GM23338 (cell line): ENCODE results near the gene CFAP65. TPM values are rescaled to one million over a fixed set of nuclear protein-coding genes. Genes with fewer than 3 reads are reported as not detected.

Experiments used
- ATAC-seq: fragments of 200-7000 bp; cut with Tn5 transposase; 3 replicates; pipeline ENCODE4 v1.9.1; 2020
- DNase-seq: peaks from one replicate; pipeline ENCODE4 v3.0.0-alpha.2; 2015; ENCODE audit warnings: low spot score
- H2AFZ ChIP-seq: fragments of 200-600 bp; sonication (generic); 2 replicates; pipeline ENCODE4 v1.8.0; 2016; ENCODE audit warnings: antibody characterized with exemption, mild to moderate bottlenecking, moderate library complexity
- H3F3A ChIP-seq: fragments of 200-600 bp; sonication (generic); replicated peaks from 2 replicates; pipeline ENCODE4 v1.8.0; 2017; ENCODE audit warnings: antibody characterized with exemption, mixed run types, low read depth
- H3K27ac ChIP-seq: fragments of 200-600 bp; sonication (generic); 2 replicates; pipeline ENCODE4 v1.6.1; 2016; ENCODE audit warnings: low read depth
- H3K27me3 ChIP-seq: fragments of 200-600 bp; sonication (generic); 2 replicates; pipeline ENCODE4 v1.8.0; 2016; ENCODE audit warnings: mild to moderate bottlenecking, mixed run types, moderate library complexity; ENCODE audit not compliant: insufficient read depth
- H3K36me3 ChIP-seq: fragments of 200-600 bp; sonication (generic); 2 replicates; pipeline ENCODE4 v1.8.0; 2016; ENCODE audit warnings: mild to moderate bottlenecking; ENCODE audit not compliant: insufficient read depth
- H3K4me1 ChIP-seq: fragments of 200-600 bp; sonication (generic); 2 replicates; pipeline ENCODE4 v1.8.0; 2016; ENCODE audit warnings: mild to moderate bottlenecking, moderate library complexity; ENCODE audit not compliant: insufficient read depth
- H3K4me2 ChIP-seq: fragments of 200-600 bp; sonication (generic); 2 replicates; pipeline ENCODE4 v1.7.1; 2017; ENCODE audit warnings: mixed run types
- H3K4me3 ChIP-seq: fragments of 200-600 bp; sonication (generic); 2 replicates; pipeline ENCODE4 v1.6.1; 2016; ENCODE audit warnings: mixed run types
- H3K79me2 ChIP-seq: fragments of 200-600 bp; sonication (generic); replicated peaks from 2 replicates; pipeline ENCODE4 v1.8.0; 2017; ENCODE audit warnings: mild to moderate bottlenecking; ENCODE audit not compliant: insufficient read depth
- H3K9me2 ChIP-seq: fragments of 200-600 bp; sonication (generic); 2 replicates; pipeline ENCODE4 v1.8.0; 2017; ENCODE audit not compliant: insufficient read depth
- H4K20me1 ChIP-seq: fragments of 200-600 bp; sonication (generic); replicated peaks from 2 replicates; pipeline ENCODE4 v1.8.0; 2017; ENCODE audit warnings: mild to moderate bottlenecking; ENCODE audit not compliant: insufficient read depth
- H3K27ac Mint-ChIP-seq: 2 replicates; pipeline ENCODE4 v1.8.0; 2020; ENCODE audit warnings: inconsistent platforms, mild to moderate bottlenecking, moderate library complexity, mixed read lengths
- H3K27me3 Mint-ChIP-seq: 3 replicates; pipeline ENCODE4 v1.8.0; 2022; ENCODE audit warnings: low read depth, mild to moderate bottlenecking, moderate library complexity, mixed read lengths, inconsistent platforms; ENCODE audit not compliant: insufficient read depth, poor library complexity
- H3K36me3 Mint-ChIP-seq: 3 replicates; pipeline ENCODE4 v1.8.0; 2021; ENCODE audit warnings: low read depth, mild to moderate bottlenecking, inconsistent platforms, moderate library complexity, mixed read lengths
- H3K4me1 Mint-ChIP-seq: 3 replicates; pipeline ENCODE4 v1.8.0; 2020; ENCODE audit warnings: mild to moderate bottlenecking, inconsistent platforms, mixed read lengths
- H3K4me3 Mint-ChIP-seq: 3 replicates; pipeline ENCODE4 v1.8.0; 2021; ENCODE audit warnings: moderate library complexity, mild to moderate bottlenecking, inconsistent platforms, mixed read lengths
- H3K9me3 Mint-ChIP-seq: 3 replicates; pipeline ENCODE4 v1.8.0; 2020; ENCODE audit warnings: moderate library complexity, mild to moderate bottlenecking, inconsistent platforms, mixed read lengths
- CREB1 ChIP-seq: fragments of 250-450 bp; sonication (Bioruptor Pico); IDR thresholded peaks from 2 replicates; pipeline ENCODE4 v1.5.0; 2020; ENCODE audit warnings: low read depth, mild to moderate bottlenecking, moderate library complexity
- CTCF ChIP-seq, 2 experiments: fragments of 200-600 bp in 1 of 2; sonication (generic) in 1 of 2; conservative IDR thresholded peaks; 2 replicates each; pipeline versions ENCODE4 v1.5.1 to v1.6.1; 2016 to 2017; ENCODE audit warnings: antibody characterized with exemption in 2 of 2, low read depth in 2 of 2, mild to moderate bottlenecking in 2 of 2, moderate library complexity in 1 of 2
- ETS1 ChIP-seq: IDR thresholded peaks from 2 replicates; pipeline ENCODE4 v1.6.1; 2016; ENCODE audit warnings: antibody characterized with exemption
- EZH2 ChIP-seq: fragments of 200-600 bp; sonication (generic); IDR thresholded peaks from one replicate; pipeline ENCODE4 v1.8.0; 2017; ENCODE audit warnings: antibody characterized with exemption, mild to moderate bottlenecking, low read depth; ENCODE audit not compliant: unreplicated experiment
- EZH2phosphoT487 ChIP-seq: fragments of 200-600 bp; sonication (generic); IDR thresholded peaks from one replicate; pipeline ENCODE4 v1.8.1; 2018; ENCODE audit warnings: antibody characterized with exemption; ENCODE audit not compliant: unreplicated experiment
- JUNB ChIP-seq: IDR thresholded peaks from one replicate; pipeline ENCODE4 v1.6.1; 2016; ENCODE audit warnings: antibody characterized with exemption; ENCODE audit not compliant: unreplicated experiment
- NANOG ChIP-seq: IDR thresholded peaks from 2 replicates; pipeline ENCODE4 v1.6.1; 2016; ENCODE audit warnings: antibody characterized with exemption, borderline replicate concordance
- POLR2AphosphoS5 ChIP-seq: IDR thresholded peaks from 2 replicates; pipeline ENCODE4 v1.6.1; 2016; ENCODE audit warnings: antibody characterized with exemption, low read depth
- ZNF114 ChIP-seq: fragments of 250-450 bp; sonication (Bioruptor Pico); IDR thresholded peaks from 2 replicates; pipeline ENCODE4 v1.5.0; 2020; ENCODE audit warnings: mild to moderate bottlenecking, moderate library complexity
- polyA plus RNA-seq: library from polyadenylated mRNA; unstranded; fragments of >200 nt; fragmentation: Nextera tagmentation; extraction: Ambion mirVana; gene quantifications from 2 replicates; pipeline ENCODE4 v1.2.1, GENCODE V29; 2016
- total RNA-seq: library from RNA; depleted of rRNA; stranded (reverse); fragments of >200 nt; shearing (Covaris generic); gene quantifications from 2 replicates; pipeline ENCODE4 v1.2.3, GENCODE V29; 2014

CFAP65 gene
- total and polyA plus RNA-seq, 2 experiments from 2014 or later, result 0.38 to 0.74 TPM

GRCh38 chr2:219019436-219019835 lies 21.9 kb downstream of the CFAP65 start:
- Histone ChIP-seq H3K9me2 (no peaks in the 10 kb centered on the region), H3F3A (no peaks in the 10 kb centered on the region), H4K20me1 (no peaks in the 10 kb centered on the region), H3K4me1 (no peaks in the 10 kb centered on the region), H3K4me3 (no peak overlapping the region), H3K27ac (no peak overlapping the region), H3K4me2 (no peak overlapping the region), H3K27me3 (no peaks in the 10 kb centered on the region), H2AFZ (no peak overlapping the region), H3K36me3 (no peaks in the 10 kb centered on the region), H3K79me2 (no peaks in the 10 kb centered on the region)
- H3K4me3 Mint-ChIP-seq, result no peak overlapping the region
- no peak for DNase-seq
- no peaks in the 10 kb centered on the region for H3K9me3 Mint-ChIP-seq
- peaks cover 4% of the 10 kb centered on the region for H3K27me3 Mint-ChIP-seq
- TF ChIP-seq NANOG, result no peak
- TF ChIP-seq EZH2, result no peak
- no peak for TF ChIP-seq EZH2phosphoT487
- TF ChIP-seq CREB1 (CRISPR knock-in tag), result no peak
- TF ChIP-seq ETS1, result no peak
- no peak for TF ChIP-seq CTCF (conservative IDR thresholded peaks at IDR 0.05; ENCODE audit: low read depth in 2 of 2)
- no peak for TF ChIP-seq JUNB
- TF ChIP-seq ZNF114, result no peak
- ATAC-seq, result no peak
- H3K36me3 Mint-ChIP-seq, result no peaks in the 10 kb centered on the region
- H3K4me1 Mint-ChIP-seq, result no peaks in the 10 kb centered on the region; the same call in 2 of the 3 replicates
- H3K27ac Mint-ChIP-seq, result no peak overlapping the region

GRCh38 chr2:219018726-219019125 lies 22.6 kb downstream of the CFAP65 start:
- no peaks in the 10 kb centered on the region for H3K9me2 ChIP-seq
- peaks cover 8% of the 10 kb centered on the region for H3K27me3 Mint-ChIP-seq
- ATAC-seq (no peak), DNase-seq (no peak)
- H3K4me1 ChIP-seq, result no peaks in the 10 kb centered on the region
- no peak overlapping the region for H3K4me3 Mint-ChIP-seq
- H3K4me1 Mint-ChIP-seq, result no peaks in the 10 kb centered on the region
- no peaks in the 10 kb centered on the region for H3K9me3 Mint-ChIP-seq
- no peak overlapping the region for H2AFZ ChIP-seq
- H3K4me2 ChIP-seq, result no peak overlapping the region
- H3K27ac ChIP-seq, result no peak overlapping the region
- H3F3A ChIP-seq, result no peaks in the 10 kb centered on the region
- H3K27ac Mint-ChIP-seq, result no peak overlapping the region
- H3K36me3 Mint-ChIP-seq, result no peaks in the 10 kb centered on the region
- H3K4me3 ChIP-seq, result no peak overlapping the region
- H4K20me1 ChIP-seq, result no peaks in the 10 kb centered on the region
- H3K79me2 ChIP-seq, result no peaks in the 10 kb centered on the region
- no peaks in the 10 kb centered on the region for H3K27me3 ChIP-seq
- no peaks in the 10 kb centered on the region for H3K36me3 ChIP-seq
- TF ChIP-seq POLR2AphosphoS5 (no peak), EZH2 (no peak), JUNB (no peak), ZNF114 (no peak), CTCF (conservative IDR thresholded peaks at IDR 0.05; ENCODE audit: low read depth in 2 of 2) (no peak), CREB1 (CRISPR knock-in tag) (no peak), EZH2phosphoT487 (no peak), ETS1 (no peak)
